ENCODE data around the gene LGALS9.

GRCh38 chr17:27585153-27585681 is 45.8 kb upstream of the LGALS9 start:
- TF ChIP-seq, protein P1, sequence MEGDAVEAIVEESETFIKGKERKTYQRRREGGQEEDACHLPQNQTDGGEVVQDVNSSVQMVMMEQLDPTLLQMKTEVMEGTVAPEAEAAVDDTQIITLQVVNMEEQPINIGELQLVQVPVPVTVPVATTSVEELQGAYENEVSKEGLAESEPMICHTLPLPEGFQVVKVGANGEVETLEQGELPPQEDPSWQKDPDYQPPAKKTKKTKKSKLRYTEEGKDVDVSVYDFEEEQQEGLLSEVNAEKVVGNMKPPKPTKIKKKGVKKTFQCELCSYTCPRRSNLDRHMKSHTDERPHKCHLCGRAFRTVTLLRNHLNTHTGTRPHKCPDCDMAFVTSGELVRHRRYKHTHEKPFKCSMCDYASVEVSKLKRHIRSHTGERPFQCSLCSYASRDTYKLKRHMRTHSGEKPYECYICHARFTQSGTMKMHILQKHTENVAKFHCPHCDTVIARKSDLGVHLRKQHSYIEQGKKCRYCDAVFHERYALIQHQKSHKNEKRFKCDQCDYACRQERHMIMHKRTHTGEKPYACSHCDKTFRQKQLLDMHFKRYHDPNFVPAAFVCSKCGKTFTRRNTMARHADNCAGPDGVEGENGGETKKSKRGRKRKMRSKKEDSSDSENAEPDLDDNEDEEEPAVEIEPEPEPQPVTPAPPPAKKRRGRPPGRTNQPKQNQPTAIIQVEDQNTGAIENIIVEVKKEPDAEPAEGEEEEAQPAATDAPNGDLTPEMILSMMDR (IDR thresholded peaks at IDR 0.05) = no peak
- no peak for TF ChIP-seq POLR2A (IDR thresholded peaks at IDR 0.05)
